Activated CD8-positive, alpha-beta memory T cell treated with anti-CD3 and anti-CD28 coated beads, Interleukin-2, amount 10 ng/mL, durations not matched to agents 7 days and 5 days (primary cell): Measurements from ENCODE around the gene LPA. TPM values are rescaled to one million over a fixed set of nuclear protein-coding genes. Genes with fewer than 3 reads are reported as not detected.
"Not testable (repeated sequence)": the region's sequence is repeated elsewhere in the genome, so short reads cannot be mapped to it uniquely, and the experiment has no call there.

Experiments used
- ATAC-seq: fragments of 150-1000 bp; cut with Tn5 transposase; one replicate; pipeline ENCODE4 v1.10.0; 2021; ENCODE audit warnings: moderate library complexity
- CTCF ChIA-PET: fragments of 350-600 bp; sonication (Branson Sonifier 250); formaldehyde crosslinking; loops from one replicate; lab custom pipeline; 2021; ENCODE audit warnings: antibody characterized with exemption; lab: Charles Lee
- DNase-seq: peaks from one replicate; pipeline ENCODE4 v3.0.0-alpha.2; 2020
- H3K27ac Mint-ChIP-seq: one replicate; pipeline ENCODE4 v1.8.0; 2021; ENCODE audit warnings: mild to moderate bottlenecking, mixed read lengths
- H3K27me3 Mint-ChIP-seq: one replicate; pipeline ENCODE4 v1.8.0; 2021; ENCODE audit warnings: mixed read lengths
- H3K36me3 Mint-ChIP-seq: one replicate; pipeline ENCODE4 v1.8.0; 2021; ENCODE audit warnings: mild to moderate bottlenecking, mixed read lengths
- H3K4me1 Mint-ChIP-seq: one replicate; pipeline ENCODE4 v1.8.0; 2021; ENCODE audit warnings: mixed read lengths
- H3K4me3 Mint-ChIP-seq: one replicate; pipeline ENCODE4 v1.8.0; 2021; ENCODE audit warnings: mild to moderate bottlenecking, moderate library complexity, mixed read lengths
- H3K9me3 Mint-ChIP-seq: one replicate; pipeline ENCODE4 v1.8.0; 2022; ENCODE audit warnings: low read depth, mixed read lengths
- total RNA-seq, 2 experiments: library from RNA; stranded (reverse); gene quantifications; one replicate each; pipeline ENCODE4 v1.2.3, GENCODE V29; 2021

LPA gene
- total RNA-seq, 2 experiments from 2014 or later: not detected

GRCh38 chr6:160679402-160679769 lies 15.3 kb upstream of the LPA start:
- Mint-ChIP-seq H3K4me3 (no peak overlapping the region), H3K27ac (no peak overlapping the region), H3K4me1 (no peaks in the 10 kb centered on the region), H3K36me3 (no peaks in the 10 kb centered on the region), H3K9me3 (no peaks in the 10 kb centered on the region), H3K27me3 (no peaks in the 10 kb centered on the region)
- no peak for ATAC-seq
- CTCF ChIA-PET: no interaction called here
- no peak for DNase-seq

DNA sequence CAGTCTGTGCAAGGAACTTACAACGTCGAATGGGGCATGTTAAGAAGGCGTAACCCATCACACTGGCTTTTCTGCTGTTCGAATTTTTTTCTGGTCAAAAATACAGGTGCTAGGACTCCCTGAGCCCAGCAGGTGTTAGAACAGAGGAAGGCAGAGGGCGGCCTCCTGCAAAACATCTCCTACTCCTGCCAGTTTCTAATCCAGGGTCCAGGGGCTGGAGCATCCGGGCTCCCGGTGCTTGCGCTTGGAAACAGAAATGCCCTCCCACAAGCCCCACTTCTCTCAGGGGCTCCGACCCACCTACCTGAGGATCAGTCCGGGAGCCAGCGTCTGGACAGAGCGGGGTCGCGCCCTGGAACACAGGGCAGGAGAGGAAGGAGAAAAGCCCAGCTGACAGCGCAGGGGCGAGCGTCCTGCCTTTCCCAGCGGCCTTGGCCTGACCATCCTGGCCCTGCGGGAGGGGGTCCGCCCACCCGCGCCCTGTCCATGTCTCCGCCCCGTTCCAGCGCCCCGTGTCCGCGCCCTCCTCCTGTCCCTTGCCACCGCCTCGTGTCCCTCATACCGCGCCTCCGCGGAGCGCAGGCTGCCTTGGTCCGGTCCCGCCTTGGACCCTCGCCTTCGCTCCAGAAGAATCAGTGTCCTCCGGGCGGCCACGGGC lies 14.8 kb upstream of the LPA start:
- Mint-ChIP-seq H3K9me3 (no peaks in the 10 kb centered on the region), H3K27ac (no peak overlapping the region), H3K36me3 (no peaks in the 10 kb centered on the region), H3K4me1 (no peaks in the 10 kb centered on the region), H3K27me3 (no peaks in the 10 kb centered on the region), H3K4me3 (no peak overlapping the region)
- CTCF ChIA-PET: no interaction called here
- no peak for ATAC-seq
- DNase-seq: no peak

- H3K36me3 Mint-ChIP-seq: no peaks in the 10 kb centered on the region
- no peak overlapping the region for H3K4me3 Mint-ChIP-seq
- H3K9me3 Mint-ChIP-seq: no peaks in the 10 kb centered on the region
- DNase-seq: no peak
- no peaks in the 10 kb centered on the region for H3K27me3 Mint-ChIP-seq
- ATAC-seq: no peak
- H3K27ac Mint-ChIP-seq: no peak overlapping the region
- H3K4me1 Mint-ChIP-seq: no peaks in the 10 kb centered on the region
- CTCF ChIA-PET: interaction anchor here (0.7 kb wide), 1 partner anchor 506 kb away, joined by 3 read pairs; no protein-coding TSS in a partner anchor
These were observed 14.2 kb upstream of the LPA start for GRCh38 chr6:160678230-160678629.

DNA sequence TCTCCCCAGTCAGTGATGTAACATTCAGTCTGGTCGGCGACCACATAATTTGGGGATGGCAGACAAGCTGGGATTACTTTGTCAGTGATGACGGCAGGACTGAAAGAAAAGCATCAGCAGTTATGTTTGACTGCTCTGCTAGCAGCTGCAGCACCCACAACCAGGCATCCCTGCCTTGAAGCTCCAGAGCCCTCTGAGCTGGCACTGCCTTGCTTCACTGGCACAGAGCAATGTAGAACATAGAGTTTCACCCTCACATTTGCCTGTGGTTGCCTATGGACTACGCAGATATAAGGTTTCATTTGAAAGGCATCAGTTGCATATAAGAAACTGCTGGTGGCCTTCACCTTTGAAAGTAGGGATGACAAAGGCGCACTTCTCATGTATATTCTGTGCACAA lies 12.3 kb upstream of the LPA start:
- H3K27me3 Mint-ChIP-seq, H3K4me3 Mint-ChIP-seq, H3K9me3 Mint-ChIP-seq, H3K27ac Mint-ChIP-seq, H3K36me3 Mint-ChIP-seq, H3K4me1 Mint-ChIP-seq, CTCF ChIA-PET, ATAC-seq, DNase-seq: not testable (repeated sequence)

GRCh38 chr6:160668589-160668988 lies 4.5 kb upstream of the LPA start:
- ATAC-seq (no peak), DNase-seq (no peak)
- Mint-ChIP-seq H3K4me1 (no peaks in the 10 kb centered on the region), H3K36me3 (no peaks in the 10 kb centered on the region), H3K27ac (no peak overlapping the region), H3K4me3 (no peak overlapping the region), H3K27me3 (no peaks in the 10 kb centered on the region), H3K9me3 (no peaks in the 10 kb centered on the region)
- CTCF ChIA-PET: no interaction called here

- ATAC-seq: peak; percentile 36
- H3K4me1 Mint-ChIP-seq: no peaks in the 10 kb centered on the region
- no peaks in the 10 kb centered on the region for H3K36me3 Mint-ChIP-seq
- DNase-seq: peak; percentile 52
- CTCF ChIA-PET: interaction anchor here (0.8 to 1.0 kb wide), 3 partner anchors 10 to 530 kb away, joined by 3 read pairs; no protein-coding TSS in a partner anchor
- H3K27ac Mint-ChIP-seq: no peak overlapping the region
- peaks cover 2% of the 10 kb centered on the region for H3K27me3 Mint-ChIP-seq
- no peak overlapping the region for H3K4me3 Mint-ChIP-seq
- no peaks in the 10 kb centered on the region for H3K9me3 Mint-ChIP-seq
These were observed 3.8 kb upstream of the LPA start for GRCh38 chr6:160667639-160668481.

GRCh38 chr6:160662842-160663241 lies 1.2 kb downstream of the LPA start:
- no peak overlapping the region for H3K4me3 Mint-ChIP-seq
- H3K36me3 Mint-ChIP-seq: no peaks in the 10 kb centered on the region
- H3K4me1 Mint-ChIP-seq: no peaks in the 10 kb centered on the region
- CTCF ChIA-PET: no interaction called here
- H3K27me3 Mint-ChIP-seq: peaks cover 12% of the 10 kb centered on the region
- no peak overlapping the region for H3K27ac Mint-ChIP-seq
- DNase-seq: no peak
- ATAC-seq: no peak
- no peaks in the 10 kb centered on the region for H3K9me3 Mint-ChIP-seq

- Mint-ChIP-seq H3K9me3 (no peaks in the 10 kb centered on the region), H3K4me1 (no peaks in the 10 kb centered on the region), H3K27ac (no peak overlapping the region), H3K36me3 (no peaks in the 10 kb centered on the region), H3K4me3 (no peak overlapping the region), H3K27me3 (peaks cover 12% of the 10 kb centered on the region)
- CTCF ChIA-PET: no interaction called here
- no peak for DNase-seq
- ATAC-seq: no peak
These were observed 1.6 kb downstream of the LPA start for GRCh38 chr6:160662429-160662828.

DNA sequence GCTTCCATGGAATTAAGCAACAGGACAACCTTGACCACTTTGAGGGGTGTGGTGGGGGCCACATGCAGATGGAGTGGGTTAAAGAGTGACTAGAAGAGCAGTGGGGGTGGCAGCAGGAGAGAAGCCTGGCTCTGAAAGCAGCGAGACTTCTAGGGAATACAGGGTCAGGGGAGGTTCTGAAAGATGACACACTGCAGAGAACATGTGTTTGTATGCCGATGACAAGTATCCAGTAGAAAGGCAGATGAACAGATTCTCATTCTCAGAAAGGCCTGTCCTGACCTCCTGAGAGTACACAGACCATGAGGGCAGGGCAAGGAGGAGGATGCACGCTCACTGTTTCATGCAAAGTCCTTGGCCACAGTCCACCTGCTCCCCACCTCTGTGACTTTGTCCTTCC lies 2.9 kb downstream of the LPA start:
- Mint-ChIP-seq H3K4me1 (no peaks in the 10 kb centered on the region), H3K36me3 (no peaks in the 10 kb centered on the region), H3K4me3 (no peak overlapping the region), H3K27ac (no peak overlapping the region), H3K27me3 (peaks cover 12% of the 10 kb centered on the region), H3K9me3 (no peaks in the 10 kb centered on the region)
- ATAC-seq (no peak), DNase-seq (no peak)
- CTCF ChIA-PET: no interaction called here

GRCh38 chr6:160659562-160659961 lies 4.5 kb downstream of the LPA start:
- DNase-seq (no peak), ATAC-seq (no peak)
- peaks cover 12% of the 10 kb centered on the region for H3K27me3 Mint-ChIP-seq
- CTCF ChIA-PET: no interaction called here
- H3K27ac Mint-ChIP-seq: no peak overlapping the region
- no peaks in the 10 kb centered on the region for H3K9me3 Mint-ChIP-seq
- H3K4me1 Mint-ChIP-seq: no peaks in the 10 kb centered on the region
- no peak overlapping the region for H3K4me3 Mint-ChIP-seq
- H3K36me3 Mint-ChIP-seq: no peaks in the 10 kb centered on the region

DNA sequence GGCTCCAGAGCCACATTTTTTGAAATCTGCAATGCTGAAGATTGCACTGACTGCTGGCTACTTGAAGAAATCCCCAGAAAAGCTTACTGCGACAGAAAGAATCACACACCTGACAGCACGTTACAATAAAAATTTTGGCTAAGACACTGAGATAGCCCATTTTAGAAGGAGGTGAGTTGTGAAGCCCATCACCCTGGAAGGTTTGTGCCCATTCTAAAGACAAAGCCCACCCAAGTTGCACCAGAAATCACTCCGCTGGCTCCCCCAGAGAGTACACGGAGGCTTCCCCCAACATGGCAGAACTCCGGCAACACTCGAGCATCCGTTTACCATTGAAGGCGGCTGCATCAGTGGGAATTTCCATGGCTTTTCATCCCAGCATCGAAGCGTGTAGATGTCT lies 29.4 kb downstream of the LPA start:
- no peak overlapping the region for H3K27ac Mint-ChIP-seq
- H3K4me1 Mint-ChIP-seq: no peaks in the 10 kb centered on the region
- ATAC-seq (no peak), DNase-seq (no peak)
- H3K27me3 Mint-ChIP-seq: no peaks in the 10 kb centered on the region
- H3K9me3 Mint-ChIP-seq: no peaks in the 10 kb centered on the region
- H3K36me3 Mint-ChIP-seq: no peaks in the 10 kb centered on the region
- CTCF ChIA-PET: no interaction called here
- H3K4me3 Mint-ChIP-seq: no peak overlapping the region

- ATAC-seq (no peak), DNase-seq (no peak)
- Mint-ChIP-seq H3K36me3 (no peaks in the 10 kb centered on the region), H3K9me3 (no peaks in the 10 kb centered on the region), H3K27ac (no peak overlapping the region), H3K4me1 (no peaks in the 10 kb centered on the region), H3K4me3 (no peak overlapping the region), H3K27me3 (no peaks in the 10 kb centered on the region)
- CTCF ChIA-PET: no interaction called here
These were observed 67.9 kb downstream of the LPA start for GRCh38 chr6:160595838-160596832.

GRCh38 chr6:160595297-160595696 lies 68.8 kb downstream of the LPA start:
- H3K27me3 Mint-ChIP-seq, H3K36me3 Mint-ChIP-seq, H3K9me3 Mint-ChIP-seq, DNase-seq, ATAC-seq, H3K4me3 Mint-ChIP-seq, H3K4me1 Mint-ChIP-seq, CTCF ChIA-PET, H3K27ac Mint-ChIP-seq: not testable (repeated sequence)
